Activated CD8-positive, alpha-beta memory T cell treated with anti-CD3 and anti-CD28 coated beads, Interleukin-2, amount 50 U/mL, for 1 hour (primary cell): Measurements from ENCODE around the gene LHFPL2.
"Not testable (repeated sequence)": the region's sequence is repeated elsewhere in the genome, so short reads cannot be mapped to it uniquely, and the experiment has no call there.

Experiments used
- DNase-seq: peaks from one replicate; pipeline ENCODE4 v3.0.0-alpha.2; 2020; ENCODE audit errors: extremely low read depth

Gene LHFPL2

GRCh38 chr5:78620119-78620518, 28.5 kb downstream of the LHFPL2 start:
- DNase-seq: not testable (repeated sequence)

GRCh38 chr5:78618303-78618702, 30.3 kb downstream of the LHFPL2 start:
- DNase-seq: no peak

- DNase-seq: no peak
Measured at GRCh38 chr5:78615697-78616096, 32.9 kb downstream of the LHFPL2 start.

- DNase-seq: no peak
Measured at GRCh38 chr5:78614816-78615215, 33.8 kb downstream of the LHFPL2 start.

- DNase-seq: no peak
Measured at GRCh38 chr5:78613756-78614155, 34.8 kb downstream of the LHFPL2 start.

GRCh38 chr5:78613151-78613533, 35.4 kb downstream of the LHFPL2 start:
- DNase-seq: no peak

- no peak for DNase-seq
Measured at GRCh38 chr5:78612227-78613150, 36.1 kb downstream of the LHFPL2 start.

GRCh38 chr5:78611126-78611605, 37.4 kb downstream of the LHFPL2 start:
- no peak for DNase-seq

GRCh38 chr5:78610636-78611035, 37.9 kb downstream of the LHFPL2 start:
- no peak for DNase-seq

- no peak for DNase-seq
Measured at GRCh38 chr5:78610163-78610583, 38.4 kb downstream of the LHFPL2 start.

GRCh38 chr5:78607864-78608263, 40.7 kb downstream of the LHFPL2 start:
- DNase-seq: no peak

GRCh38 chr5:78606241-78606640, 42.3 kb downstream of the LHFPL2 start:
- DNase-seq: no peak

- DNase-seq: no peak
Measured at GRCh38 chr5:78605611-78606010, 43.0 kb downstream of the LHFPL2 start.

- no peak for DNase-seq
Measured at GRCh38 chr5:78604689-78605285, 43.8 kb downstream of the LHFPL2 start.

GRCh38 chr5:78603636-78604175, 44.9 kb downstream of the LHFPL2 start:
- DNase-seq: no peak

- no peak for DNase-seq
Measured at GRCh38 chr5:78602400-78602799, 46.2 kb downstream of the LHFPL2 start.

- no peak for DNase-seq
Measured at GRCh38 chr5:78601559-78602314, 46.8 kb downstream of the LHFPL2 start.

GRCh38 chr5:78600687-78601414, 47.7 kb downstream of the LHFPL2 start:
- DNase-seq: no peak

GRCh38 chr5:78598973-78599372, 49.6 kb downstream of the LHFPL2 start:
- no peak for DNase-seq

GRCh38 chr5:78597974-78598371, 50.6 kb downstream of the LHFPL2 start:
- DNase-seq: no peak
